ENCODE results near the gene TMEM221. TPM values are rescaled to one million over a fixed set of nuclear protein-coding genes. Genes with fewer than 3 reads are reported as not detected.
A peak's percentile ranks its signal among the peaks of the same experiment; 100 is the strongest.
"Not testable (repeated sequence)": the region's sequence is repeated elsewhere in the genome, so short reads cannot be mapped to it uniquely, and the experiment has no call there.

TMEM221 gene
- total RNA-seq, 3 donors from 2014 or later, result not detected

GRCh38 chr19:17482877-17483604 lies 34.6 kb upstream of the TMEM221 start:
- H3K36me3 Mint-ChIP-seq (ENCODE audit: insufficient read depth), result no peaks in the 10 kb centered on the region
- DNase-seq (no peak), ATAC-seq (no peak)

GRCh38 chr19:17481986-17482385 lies 33.5 kb upstream of the TMEM221 start:
- Mint-ChIP-seq H3K27me3 (ENCODE audit: low read depth) (no peaks in the 10 kb centered on the region), H3K4me1 (ENCODE audit: low read depth) (no peaks in the 10 kb centered on the region), H3K36me3 (ENCODE audit: insufficient read depth) (no peaks in the 10 kb centered on the region), H3K9me3 (no peaks in the 10 kb centered on the region), H3K4me3 (no peak overlapping the region)
- DNase-seq (no peak), ATAC-seq (no peak)

More at GRCh38 chr19:17482877-17483604, 34.6 kb upstream of the TMEM221 start:
- H3K9me3 Mint-ChIP-seq, result no peaks in the 10 kb centered on the region
- no peaks in the 10 kb centered on the region for H3K27me3 Mint-ChIP-seq (ENCODE audit: low read depth)
- no peak overlapping the region for H3K4me3 Mint-ChIP-seq
- H3K4me1 Mint-ChIP-seq (ENCODE audit: low read depth), result peaks cover 7% of the 10 kb centered on the region

- H3K4me3 Mint-ChIP-seq, result no peak overlapping the region
- H3K9me3 Mint-ChIP-seq, result no peaks in the 10 kb centered on the region
- no peak for DNase-seq
- no peaks in the 10 kb centered on the region for H3K4me1 Mint-ChIP-seq (ENCODE audit: low read depth)
- H3K27me3 Mint-ChIP-seq (ENCODE audit: low read depth), result no peaks in the 10 kb centered on the region
- H3K36me3 Mint-ChIP-seq (ENCODE audit: insufficient read depth), result no peaks in the 10 kb centered on the region
- no peak for ATAC-seq
Measured at GRCh38 chr19:17479325-17479791, 30.9 kb upstream of the TMEM221 start.

- no peak for DNase-seq
- Mint-ChIP-seq H3K4me3 (no peak overlapping the region), H3K9me3 (no peaks in the 10 kb centered on the region), H3K27me3 (ENCODE audit: low read depth) (no peaks in the 10 kb centered on the region), H3K36me3 (ENCODE audit: insufficient read depth) (no peaks in the 10 kb centered on the region), H3K4me1 (ENCODE audit: low read depth) (peaks cover 13% of the 10 kb centered on the region)
- ATAC-seq, result no peak
Measured at GRCh38 chr19:17475541-17476115, 27.2 kb upstream of the TMEM221 start.

GRCh38 chr19:17475011-17475540 lies 26.6 kb upstream of the TMEM221 start:
- not testable (repeated sequence) for DNase-seq; H3K9me3 Mint-ChIP-seq; H3K27me3 Mint-ChIP-seq (ENCODE audit: low read depth); H3K36me3 Mint-ChIP-seq (ENCODE audit: insufficient read depth); ATAC-seq; H3K4me3 Mint-ChIP-seq
- H3K4me1 Mint-ChIP-seq (ENCODE audit: low read depth), result peaks cover 13% of the 10 kb centered on the region

- no peaks in the 10 kb centered on the region for H3K36me3 Mint-ChIP-seq (ENCODE audit: insufficient read depth)
- H3K27me3 Mint-ChIP-seq (ENCODE audit: low read depth), result no peaks in the 10 kb centered on the region
- no peak for DNase-seq
- no peaks in the 10 kb centered on the region for H3K9me3 Mint-ChIP-seq
- peak overlapping the region; percentile 11 for H3K4me3 Mint-ChIP-seq
- ATAC-seq, result no peak
- peaks cover 25% of the 10 kb centered on the region for H3K4me1 Mint-ChIP-seq (ENCODE audit: low read depth)
Measured at GRCh38 chr19:17473041-17473440, 24.6 kb upstream of the TMEM221 start.

- no peaks in the 10 kb centered on the region for H3K36me3 Mint-ChIP-seq (ENCODE audit: insufficient read depth)
- no peaks in the 10 kb centered on the region for H3K9me3 Mint-ChIP-seq
- no peak for DNase-seq
- H3K27me3 Mint-ChIP-seq (ENCODE audit: low read depth), result no peaks in the 10 kb centered on the region
- H3K4me1 Mint-ChIP-seq (ENCODE audit: low read depth), result peaks cover 25% of the 10 kb centered on the region
- ATAC-seq, result no peak
- peak overlapping the region; percentile 91 for H3K4me3 Mint-ChIP-seq
Measured at GRCh38 chr19:17471410-17472125, 23.1 kb upstream of the TMEM221 start.

GRCh38 chr19:17470068-17470841 lies 21.8 kb upstream of the TMEM221 start, which contains the start of gene SLC27A1:
SLC27A1 (plus strand) TSS chr19:17470524; CDS start chr19:17470541, 17 bp downstream.
- H3K36me3 Mint-ChIP-seq (ENCODE audit: insufficient read depth), result no peaks in the 10 kb centered on the region
- no peaks in the 10 kb centered on the region for H3K27me3 Mint-ChIP-seq (ENCODE audit: low read depth)
- ATAC-seq (peak; percentile 88 to 91), DNase-seq (peak; percentile 84)
- H3K4me1 Mint-ChIP-seq (ENCODE audit: low read depth), result peaks cover 28% of the 10 kb centered on the region
- peak within 1 kb of the TSS; percentile 91 for H3K4me3 Mint-ChIP-seq
- no peaks in the 10 kb centered on the region for H3K9me3 Mint-ChIP-seq

GRCh38 chr19:17469481-17470067 lies 21.1 kb upstream of the TMEM221 start:
- DNase-seq (peak; percentile 91), ATAC-seq (peak; percentile 81 to 82)
- no peaks in the 10 kb centered on the region for H3K9me3 Mint-ChIP-seq
- peaks cover 28% of the 10 kb centered on the region for H3K4me1 Mint-ChIP-seq (ENCODE audit: low read depth)
- peak overlapping the region; percentile 91 for H3K4me3 Mint-ChIP-seq
- H3K36me3 Mint-ChIP-seq (ENCODE audit: insufficient read depth), result no peaks in the 10 kb centered on the region
- H3K27me3 Mint-ChIP-seq (ENCODE audit: low read depth), result no peaks in the 10 kb centered on the region

- H3K36me3 Mint-ChIP-seq (ENCODE audit: insufficient read depth), result no peaks in the 10 kb centered on the region
- peaks cover 28% of the 10 kb centered on the region for H3K4me1 Mint-ChIP-seq (ENCODE audit: low read depth)
- H3K27me3 Mint-ChIP-seq (ENCODE audit: low read depth), result no peaks in the 10 kb centered on the region
- ATAC-seq (no peak), DNase-seq (no peak)
- no peaks in the 10 kb centered on the region for H3K9me3 Mint-ChIP-seq
- H3K4me3 Mint-ChIP-seq, result peak overlapping the region; percentile 91
Measured at GRCh38 chr19:17469092-17469480, 20.6 kb upstream of the TMEM221 start.

GRCh38 chr19:17468302-17469091 lies 20.0 kb upstream of the TMEM221 start:
- ATAC-seq (no peak), DNase-seq (no peak)
- Mint-ChIP-seq H3K4me3 (peak overlapping the region; percentile 91), H3K4me1 (ENCODE audit: low read depth) (peaks cover 27% of the 10 kb centered on the region), H3K27me3 (ENCODE audit: low read depth) (no peaks in the 10 kb centered on the region), H3K9me3 (no peaks in the 10 kb centered on the region), H3K36me3 (ENCODE audit: insufficient read depth) (no peaks in the 10 kb centered on the region)

GRCh38 chr19:17467471-17468301 lies 19.2 kb upstream of the TMEM221 start:
- peaks cover 21% of the 10 kb centered on the region for H3K4me1 Mint-ChIP-seq (ENCODE audit: low read depth)
- no peaks in the 10 kb centered on the region for H3K36me3 Mint-ChIP-seq (ENCODE audit: insufficient read depth)
- H3K4me3 Mint-ChIP-seq, result no peak overlapping the region
- no peaks in the 10 kb centered on the region for H3K9me3 Mint-ChIP-seq
- H3K27me3 Mint-ChIP-seq (ENCODE audit: low read depth), result peaks cover under 1% of the 10 kb centered on the region
- ATAC-seq (no peak), DNase-seq (no peak)

Measured in activated T-cell treated with anti-CD3 and anti-CD28 coated beads, Interleukin-2, amount 50 U/mL, for 4 hours (primary cell).